GM18502 (cell line): Measurements from ENCODE around the gene NANP.

Experiments
- ATAC-seq: cut with Tn5 transposase; IDR thresholded peaks from one replicate; pipeline ENCODE4 v1.9.1; 2021; ENCODE audit warnings: mild to moderate bottlenecking; ENCODE audit not compliant: unreplicated experiment, poor library complexity

The NANP gene

GRCh38 chr20:25573288-25574251 is 50.2 kb downstream of the NANP start:
- ATAC-seq: no peak

GRCh38 chr20:25571817-25572216 is 52.0 kb downstream of the NANP start:
- no peak for ATAC-seq

GRCh38 chr20:25571240-25571639 is 52.6 kb downstream of the NANP start:
- no peak for ATAC-seq

- ATAC-seq: no peak
Observed at GRCh38 chr20:25570148-25570530, 53.7 kb downstream of the NANP start.

GRCh38 chr20:25567286-25567685 is 56.5 kb downstream of the NANP start:
- ATAC-seq: no peak

GRCh38 chr20:25566821-25567220 is 57.0 kb downstream of the NANP start:
- ATAC-seq: no peak

GRCh38 chr20:25565578-25566157 is 58.1 kb downstream of the NANP start:
- no peak for ATAC-seq

- no peak for ATAC-seq
Observed at GRCh38 chr20:25563876-25564275, 59.9 kb downstream of the NANP start.

- no peak for ATAC-seq
Observed at GRCh38 chr20:25563362-25563761, 60.5 kb downstream of the NANP start.
